Measurements from ENCODE around the gene NAT14.
"Not testable (repeated sequence)": the region's sequence is repeated elsewhere in the genome, so short reads cannot be mapped to it uniquely, and the experiment has no call there.

Gene NAT14

DNA sequence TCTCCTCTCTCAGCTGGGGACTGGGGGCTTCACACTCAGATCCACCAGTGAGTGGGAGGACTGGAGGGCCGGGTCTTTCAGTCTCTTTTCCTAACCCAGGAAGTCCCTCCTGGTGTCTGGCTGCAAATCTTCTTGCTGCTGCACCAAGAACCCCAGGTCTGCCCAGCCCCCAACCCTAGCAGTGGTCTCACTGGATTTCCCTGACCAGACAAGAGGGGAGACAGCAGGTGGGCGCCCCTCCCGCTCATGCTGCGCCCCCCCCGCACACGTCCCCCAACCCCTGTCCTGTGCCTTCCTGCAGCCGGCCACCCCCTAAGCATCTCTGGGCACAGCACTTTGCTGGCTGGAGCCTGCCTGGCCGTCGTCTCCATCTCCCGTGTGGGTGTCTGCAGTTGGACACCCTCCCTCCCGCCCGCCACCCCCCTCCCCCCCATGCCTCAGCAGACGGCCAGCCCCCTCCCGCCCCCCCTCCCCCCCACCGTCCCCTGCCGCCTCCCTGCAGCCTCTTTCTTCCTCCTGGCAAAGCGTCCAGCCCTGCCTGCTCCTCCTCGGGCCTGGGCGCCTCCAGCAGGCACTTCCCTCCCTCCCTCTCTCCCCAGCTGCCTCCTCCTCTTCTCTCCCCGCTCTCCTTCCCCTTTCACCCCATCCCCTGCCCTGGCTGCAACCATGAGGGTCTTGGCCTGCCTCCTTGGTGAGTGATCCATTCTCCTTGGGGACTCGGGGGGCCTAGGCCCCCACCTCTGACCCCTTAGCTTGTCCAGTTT lies 3.1 kb downstream of the NAT14 start, which contains the start of gene SSC5D:
Gene SSC5D (plus strand): TSS at position 513 of the 764 bp plus-strand sequence. CDS start 154 bp downstream, at position 667.
- DNase-seq: no peak

GRCh38 chr19:55488986-55489710 lies 4.2 kb downstream of the NAT14 start:
- DNase-seq: no peak

- DNase-seq: no peak
These were observed 4.9 kb downstream of the NAT14 start for GRCh38 chr19:55489711-55490477.

- DNase-seq: no peak
These were observed 5.8 kb downstream of the NAT14 start for GRCh38 chr19:55490478-55491432.

DNA sequence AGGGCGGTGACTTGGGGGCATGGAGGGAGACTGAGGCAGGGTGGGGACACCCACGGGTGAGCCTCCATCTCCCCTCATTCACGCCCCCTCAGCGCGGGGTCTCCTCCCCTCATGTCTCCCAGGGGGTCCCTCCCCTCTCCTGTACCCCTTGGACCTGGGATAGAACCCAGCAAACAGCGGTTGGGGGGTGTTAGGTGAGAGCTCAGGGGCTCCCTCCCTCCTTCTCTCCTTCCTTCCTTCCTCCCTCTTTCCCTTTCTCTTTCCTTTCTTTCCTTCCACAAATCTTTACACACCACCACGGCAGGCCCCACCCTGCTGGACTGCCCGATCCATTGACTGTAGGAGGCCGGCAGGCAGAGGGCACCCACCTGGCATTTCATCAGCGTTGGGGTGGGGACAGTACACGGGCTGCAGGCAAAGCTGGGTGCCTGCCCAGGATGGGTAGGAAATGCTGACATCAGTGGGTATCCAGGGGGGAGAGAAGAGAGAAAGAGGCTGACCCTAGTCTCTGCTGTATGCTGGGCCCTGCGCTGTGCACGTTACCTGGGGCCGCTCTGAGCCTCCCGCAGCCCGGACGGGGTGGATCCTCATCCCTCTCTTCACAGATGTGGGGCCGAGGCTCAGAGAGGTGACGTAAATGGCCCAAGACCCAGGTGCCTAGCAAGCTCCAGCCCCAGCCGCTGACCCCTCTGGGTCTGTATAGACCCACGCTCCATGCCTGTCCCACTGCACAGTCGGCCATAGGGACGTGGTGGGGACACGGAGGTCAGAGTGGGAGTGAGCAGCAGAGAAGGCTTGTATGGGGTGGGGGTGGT lies 6.8 kb downstream of the NAT14 start:
- no peak for DNase-seq

DNA sequence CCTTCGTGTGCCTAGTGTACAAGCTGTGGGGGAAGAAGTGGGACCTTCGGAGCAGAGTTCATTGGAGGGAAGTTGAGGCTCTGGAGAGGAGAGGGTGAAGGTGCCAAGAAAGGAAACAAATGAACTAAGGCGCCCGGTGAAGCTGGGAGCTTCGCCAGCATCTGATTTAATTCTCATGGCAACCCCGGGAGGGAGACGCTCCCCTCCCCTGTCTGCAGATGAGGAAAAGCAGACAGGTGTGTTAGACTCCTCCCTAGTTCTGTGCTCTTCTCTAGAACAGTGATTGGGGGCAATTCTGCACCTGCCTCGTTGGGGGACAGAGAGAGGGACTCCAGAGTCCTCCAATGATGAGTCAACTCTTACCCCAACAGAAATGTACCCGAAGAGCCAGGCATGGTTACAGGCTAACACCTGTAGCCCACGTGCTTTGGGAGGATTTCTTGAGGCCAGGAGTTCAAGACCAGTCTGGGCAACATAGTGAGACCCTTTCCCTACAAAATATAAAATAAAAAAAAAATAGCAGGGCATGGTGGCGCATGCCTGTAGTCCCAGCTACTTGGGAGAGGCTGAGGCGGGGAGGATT lies 7.5 kb downstream of the NAT14 start:
- DNase-seq: no peak

- DNase-seq: no peak
These were observed 8.2 kb downstream of the NAT14 start for GRCh38 chr19:55493052-55493644.

DNA sequence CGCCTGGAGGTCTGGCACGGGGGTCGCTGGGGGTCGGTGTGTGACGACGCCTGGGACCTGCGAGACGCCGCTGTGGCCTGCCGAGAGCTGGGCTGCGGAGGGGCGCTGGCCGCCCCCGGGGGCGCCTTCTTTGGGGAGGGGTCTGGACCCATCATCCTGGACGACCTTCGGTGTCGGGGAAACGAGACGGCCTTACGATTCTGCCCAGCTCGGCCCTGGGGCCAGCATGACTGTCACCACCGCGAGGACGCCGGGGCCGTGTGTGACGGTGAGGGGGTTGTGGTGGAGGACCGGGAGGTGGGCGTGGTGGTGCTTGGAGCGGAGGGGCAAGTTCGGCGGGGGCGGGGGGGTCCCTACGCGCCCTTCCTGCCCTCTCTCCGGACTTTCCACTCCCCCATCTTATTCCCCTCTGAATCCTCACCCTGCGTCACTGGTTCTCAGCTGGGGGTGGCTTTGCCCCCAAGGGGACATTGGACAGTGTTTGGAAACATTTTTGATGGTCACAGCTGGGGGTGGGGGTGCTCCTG lies 8.7 kb downstream of the NAT14 start:
- DNase-seq: no peak

DNA sequence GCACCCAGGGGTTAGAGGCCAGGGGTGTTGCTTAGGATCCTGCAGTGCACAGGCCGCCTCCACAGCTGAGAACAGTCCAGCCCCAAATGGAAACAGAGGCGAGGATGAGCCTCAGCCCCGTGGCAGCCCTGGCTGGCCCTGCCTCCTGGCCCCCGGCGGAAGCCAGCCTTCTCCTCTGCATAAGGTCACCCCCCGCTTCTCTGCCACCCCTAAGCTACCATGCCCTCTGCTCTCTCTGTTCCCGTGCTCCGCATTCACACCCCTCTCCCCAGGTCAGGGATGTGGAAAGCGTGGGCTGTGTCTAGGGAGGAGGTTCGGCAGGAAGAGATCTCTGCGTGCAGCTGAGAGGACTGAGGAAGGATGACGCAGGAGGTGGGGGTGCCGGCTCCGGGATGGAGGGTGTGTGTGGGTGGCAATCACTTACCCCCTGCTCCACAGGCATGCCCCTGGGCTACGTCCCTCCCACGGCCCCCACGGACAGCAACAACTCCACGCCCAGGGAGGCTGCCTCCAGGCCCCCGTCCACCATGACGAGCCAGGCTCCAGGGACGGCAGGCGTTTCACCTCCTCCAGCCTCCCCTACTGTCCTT lies 9.3 kb downstream of the NAT14 start:
- no peak for DNase-seq

GRCh38 chr19:55495646-55496349 lies 10.8 kb downstream of the NAT14 start:
- DNase-seq: no peak

GRCh38 chr19:55496820-55497219 lies 11.8 kb downstream of the NAT14 start:
- not testable (repeated sequence) for DNase-seq

DNA sequence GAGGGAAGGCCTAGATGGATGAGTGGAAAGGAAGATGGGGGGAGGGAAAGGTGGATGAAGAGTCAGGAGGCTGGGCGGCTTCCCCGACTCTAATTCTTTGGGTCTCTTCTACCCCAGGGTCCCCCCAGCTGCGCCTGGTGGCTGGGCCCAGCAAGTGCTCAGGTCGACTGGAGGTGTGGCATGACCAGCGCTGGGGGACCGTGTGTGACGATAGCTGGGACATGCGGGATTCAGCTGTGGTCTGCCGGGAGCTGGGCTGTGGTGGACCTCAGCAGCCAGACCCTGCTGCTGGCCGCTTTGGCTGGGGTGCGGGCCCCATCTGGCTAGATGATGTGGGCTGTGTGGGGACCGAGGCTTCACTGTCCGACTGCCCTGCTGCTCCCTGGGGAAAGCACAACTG lies 12.8 kb downstream of the NAT14 start:
- no peak for DNase-seq

DNA sequence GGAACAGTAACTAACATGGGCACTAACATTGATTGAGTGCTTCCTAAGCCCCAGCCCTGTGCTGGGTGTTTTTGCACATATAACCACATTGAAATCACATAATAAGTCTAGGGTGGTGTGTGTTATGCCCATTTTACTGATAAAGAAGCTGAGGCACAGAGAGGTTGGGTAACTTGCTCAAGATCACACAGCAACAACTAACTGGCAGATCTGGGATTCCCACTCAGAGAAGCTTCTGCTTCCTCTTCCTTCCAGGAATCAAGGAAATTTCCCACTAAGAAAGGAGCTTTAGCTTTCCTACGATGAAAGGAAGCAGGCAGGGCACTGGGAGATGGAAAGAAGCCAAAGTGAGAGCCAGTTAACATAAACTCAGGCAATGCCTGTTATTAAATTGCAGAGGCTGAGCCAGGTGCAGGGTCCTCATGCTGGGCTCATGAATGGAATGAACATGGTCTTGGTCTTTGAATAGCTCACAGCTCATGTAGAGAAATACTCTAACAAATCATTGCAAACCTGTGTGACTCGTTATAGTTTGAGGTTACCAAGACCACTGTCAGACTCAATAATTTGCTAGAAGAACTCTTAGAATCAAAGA lies 13.4 kb downstream of the NAT14 start:
- no peak for DNase-seq

GRCh38 chr19:55500368-55500952 lies 15.5 kb downstream of the NAT14 start:
- no peak for DNase-seq

- no peak for DNase-seq
These were observed 17.4 kb downstream of the NAT14 start for GRCh38 chr19:55502197-55502952.

DNA sequence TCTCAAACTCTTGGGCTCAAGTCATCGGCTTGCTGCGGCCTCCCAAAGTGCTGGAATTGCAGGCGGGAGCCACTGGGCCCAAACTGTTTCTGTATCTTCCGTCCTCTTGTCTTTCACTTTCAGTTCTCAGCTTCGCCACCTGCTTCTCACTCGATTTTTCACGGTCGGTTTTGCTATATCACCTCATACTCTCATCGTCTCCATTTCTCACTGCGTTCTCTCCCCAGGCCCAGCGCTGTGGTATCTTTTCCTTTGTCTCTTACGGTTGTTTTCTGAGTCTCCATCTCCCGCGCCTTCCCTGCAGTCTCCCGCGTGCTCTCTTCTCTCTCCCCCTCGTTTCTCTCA lies 18.1 kb downstream of the NAT14 start:
- no peak for DNase-seq

DNA sequence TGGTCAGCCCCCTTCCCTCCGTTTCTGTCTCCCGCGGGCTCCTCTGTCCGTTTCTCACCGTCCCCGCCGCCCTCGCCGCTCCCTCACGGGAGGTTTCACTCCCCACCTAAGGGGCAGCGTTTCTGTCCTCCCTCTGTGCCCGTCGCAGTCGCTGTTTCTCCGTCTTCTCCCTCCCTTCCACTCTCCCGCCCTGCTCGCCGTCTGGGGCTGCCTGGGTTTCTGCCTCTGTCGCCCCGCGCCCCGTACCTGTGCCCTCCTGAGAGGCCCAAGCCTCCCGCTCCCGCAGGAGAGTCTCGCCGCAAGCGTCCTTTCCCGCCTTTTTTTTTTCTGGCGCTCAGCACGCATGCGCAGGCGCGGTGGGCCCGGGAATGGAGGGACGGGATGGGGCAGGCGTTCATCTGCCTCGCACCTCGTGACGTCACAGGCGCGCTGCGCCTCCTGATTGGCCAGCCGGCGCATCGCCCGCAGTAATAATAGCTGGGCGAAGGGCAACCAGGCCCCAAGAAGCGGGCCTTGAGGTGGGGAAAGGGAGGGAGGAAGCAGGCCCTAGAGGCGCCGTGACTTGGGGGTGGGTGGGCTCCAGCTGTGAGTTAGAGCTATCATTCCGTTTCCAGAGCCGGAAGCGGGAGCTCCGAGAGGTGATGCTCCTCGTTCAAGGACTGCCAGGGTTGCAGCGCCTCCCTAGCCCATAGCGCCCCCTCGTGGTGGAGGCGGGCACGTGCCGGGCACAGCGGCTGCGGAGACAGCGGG lies 18.7 kb downstream of the NAT14 start:
- DNase-seq: peak; percentile 88 to 92

Measured in NCI-H524 (cell line).